ENCODE results near the gene FANCC.
"Not testable (repeated sequence)": the region's sequence is repeated elsewhere in the genome, so short reads cannot be mapped to it uniquely, and the experiment has no call there.

Gene FANCC

GRCh38 chr9:95327239-95327865 lies 9.8 kb upstream of the FANCC start:
- no peak for DNase-seq

GRCh38 chr9:95325221-95325620 lies 7.7 kb upstream of the FANCC start:
- DNase-seq, result no peak

- no peak for DNase-seq
Observed at GRCh38 chr9:95317893-95318211, 343 bp upstream of the FANCC start.

GRCh38 chr9:95316794-95317118 lies 753 bp downstream of the FANCC start:
- DNase-seq, result peak; percentile 65

GRCh38 chr9:95316274-95316673 lies 1.2 kb downstream of the FANCC start:
- DNase-seq, result no peak

- no peak for DNase-seq
Observed at GRCh38 chr9:95315108-95315746, 2.3 kb downstream of the FANCC start.

GRCh38 chr9:95313010-95313498 lies 4.5 kb downstream of the FANCC start:
- DNase-seq, result peak; percentile 87

GRCh38 chr9:95311961-95312360 lies 5.5 kb downstream of the FANCC start:
- DNase-seq, result no peak

- DNase-seq, result no peak
Observed at GRCh38 chr9:95307538-95307937, 10.0 kb downstream of the FANCC start.

- DNase-seq, result no peak
Observed at GRCh38 chr9:95306819-95307218, 10.7 kb downstream of the FANCC start.

- no peak for DNase-seq
Observed at GRCh38 chr9:95305770-95306492, 11.6 kb downstream of the FANCC start.

- DNase-seq, result no peak
Observed at GRCh38 chr9:95302479-95302878, 15.0 kb downstream of the FANCC start.

- no peak for DNase-seq
Observed at GRCh38 chr9:95297760-95298159, 19.7 kb downstream of the FANCC start.

GRCh38 chr9:95297316-95297715 lies 20.2 kb downstream of the FANCC start:
- DNase-seq, result no peak

GRCh38 chr9:95296761-95297160 lies 20.7 kb downstream of the FANCC start:
- no peak for DNase-seq

GRCh38 chr9:95293296-95293695 lies 24.2 kb downstream of the FANCC start:
- not testable (repeated sequence) for DNase-seq

- DNase-seq, result no peak
Observed at GRCh38 chr9:95292226-95292625, 25.3 kb downstream of the FANCC start.

GRCh38 chr9:95286151-95286550 lies 31.4 kb downstream of the FANCC start:
- DNase-seq, result no peak

GRCh38 chr9:95285307-95285706 lies 32.2 kb downstream of the FANCC start:
- DNase-seq, result no peak

- DNase-seq, result no peak
Observed at GRCh38 chr9:95284162-95285080, 33.1 kb downstream of the FANCC start.

GRCh38 chr9:95283673-95284072 lies 33.8 kb downstream of the FANCC start:
- no peak for DNase-seq

GRCh38 chr9:95282332-95282731 lies 35.2 kb downstream of the FANCC start:
- DNase-seq, result no peak

GRCh38 chr9:95280745-95281144 lies 36.8 kb downstream of the FANCC start:
- no peak for DNase-seq

Data from NCI-H526 treated with DMSO at 0.1 percent for 48 hours (cell line).